ENCODE results near the gene LILRB5.
"Not testable (repeated sequence)": the region's sequence is repeated elsewhere in the genome, so short reads cannot be mapped to it uniquely, and the experiment has no call there.

The LILRB5 gene

GRCh38 chr19:54275951-54276350 lies 18.9 kb upstream of the LILRB5 start:
- Histone ChIP-seq H3K27me3 (ENCODE audit: insufficient read depth, poor library complexity, severe bottlenecking) (no peaks in the 10 kb centered on the region), H3K27ac (replicated peaks) (no peak overlapping the region), H3K4me3 (replicated peaks; ENCODE audit: insufficient read depth, low read length) (no peak overlapping the region)
- DNase-seq (ENCODE audit: low read depth in 1 of 2, low spot score in 1 of 2): no peak
- TF ChIP-seq POLR2AphosphoS5 (IDR thresholded peaks at IDR 0.05; ENCODE audit: low read depth) (no peak), REST (IDR thresholded peaks at IDR 0.05; ENCODE audit: insufficient replicate concordance, low read depth) (no peak), GABPA (IDR thresholded peaks at IDR 0.05; ENCODE audit: low read depth) (no peak), SPI1 (IDR thresholded peaks at IDR 0.05; ENCODE audit: borderline replicate concordance, low read depth) (no peak)
- TF ChIP-seq, protein P1, sequence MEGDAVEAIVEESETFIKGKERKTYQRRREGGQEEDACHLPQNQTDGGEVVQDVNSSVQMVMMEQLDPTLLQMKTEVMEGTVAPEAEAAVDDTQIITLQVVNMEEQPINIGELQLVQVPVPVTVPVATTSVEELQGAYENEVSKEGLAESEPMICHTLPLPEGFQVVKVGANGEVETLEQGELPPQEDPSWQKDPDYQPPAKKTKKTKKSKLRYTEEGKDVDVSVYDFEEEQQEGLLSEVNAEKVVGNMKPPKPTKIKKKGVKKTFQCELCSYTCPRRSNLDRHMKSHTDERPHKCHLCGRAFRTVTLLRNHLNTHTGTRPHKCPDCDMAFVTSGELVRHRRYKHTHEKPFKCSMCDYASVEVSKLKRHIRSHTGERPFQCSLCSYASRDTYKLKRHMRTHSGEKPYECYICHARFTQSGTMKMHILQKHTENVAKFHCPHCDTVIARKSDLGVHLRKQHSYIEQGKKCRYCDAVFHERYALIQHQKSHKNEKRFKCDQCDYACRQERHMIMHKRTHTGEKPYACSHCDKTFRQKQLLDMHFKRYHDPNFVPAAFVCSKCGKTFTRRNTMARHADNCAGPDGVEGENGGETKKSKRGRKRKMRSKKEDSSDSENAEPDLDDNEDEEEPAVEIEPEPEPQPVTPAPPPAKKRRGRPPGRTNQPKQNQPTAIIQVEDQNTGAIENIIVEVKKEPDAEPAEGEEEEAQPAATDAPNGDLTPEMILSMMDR (IDR thresholded peaks at IDR 0.05; ENCODE audit: insufficient read depth, low read length): no peak

GRCh38 chr19:54274516-54274915 lies 17.4 kb upstream of the LILRB5 start:
- not testable (repeated sequence) for H3K27me3 ChIP-seq (ENCODE audit: insufficient read depth, poor library complexity, severe bottlenecking); H3K27ac ChIP-seq (replicated peaks); DNase-seq (ENCODE audit: low read depth in 1 of 2, low spot score in 1 of 2); H3K4me3 ChIP-seq (replicated peaks; ENCODE audit: insufficient read depth, low read length)

- no peak for DNase-seq (ENCODE audit: low read depth in 1 of 2, low spot score in 1 of 2)
- H3K4me3 ChIP-seq (replicated peaks; ENCODE audit: insufficient read depth, low read length): no peak overlapping the region
- H3K27me3 ChIP-seq (ENCODE audit: insufficient read depth, poor library complexity, severe bottlenecking): no peaks in the 10 kb centered on the region
These were observed 16.7 kb upstream of the LILRB5 start for GRCh38 chr19:54273821-54274220.

GRCh38 chr19:54272181-54272580 lies 15.1 kb upstream of the LILRB5 start:
- not testable (repeated sequence) for H3K27ac ChIP-seq (replicated peaks); H3K27me3 ChIP-seq (ENCODE audit: insufficient read depth, poor library complexity, severe bottlenecking); DNase-seq (ENCODE audit: low read depth in 1 of 2, low spot score in 1 of 2); H3K4me3 ChIP-seq (replicated peaks; ENCODE audit: insufficient read depth, low read length)

More at GRCh38 chr19:54273821-54274220, 16.7 kb upstream of the LILRB5 start:
- TF ChIP-seq POLR2AphosphoS5 (IDR thresholded peaks at IDR 0.05; ENCODE audit: low read depth) (no peak), REST (IDR thresholded peaks at IDR 0.05; ENCODE audit: insufficient replicate concordance, low read depth) (no peak), SPI1 (IDR thresholded peaks at IDR 0.05; ENCODE audit: borderline replicate concordance, low read depth) (no peak), GABPA (IDR thresholded peaks at IDR 0.05; ENCODE audit: low read depth) (no peak)
- TF ChIP-seq, protein P1 (IDR thresholded peaks at IDR 0.05; ENCODE audit: insufficient read depth, low read length): no peak
- H3K27ac ChIP-seq (replicated peaks): no peak overlapping the region

DNA sequence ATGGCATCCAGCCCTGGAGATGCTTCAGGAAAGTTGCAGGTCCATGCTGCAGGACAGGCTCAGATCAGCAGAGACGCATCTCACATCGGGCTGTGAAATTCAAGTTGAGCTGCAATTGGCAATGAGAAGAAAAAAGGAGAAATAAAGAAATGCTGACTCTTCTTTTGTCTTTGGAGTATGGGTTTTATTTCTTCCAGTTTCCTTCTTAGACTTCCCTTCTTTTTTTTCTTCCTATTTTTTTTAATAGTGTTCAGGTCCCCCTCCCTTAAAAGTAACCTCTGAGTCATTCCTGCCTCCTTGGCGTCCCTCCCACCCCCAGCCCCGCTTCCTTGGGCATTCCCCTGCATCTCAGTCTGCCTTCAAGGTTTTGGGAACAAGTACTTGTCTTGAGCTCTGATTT lies 14.5 kb upstream of the LILRB5 start:
- DNase-seq (ENCODE audit: low read depth in 1 of 2, low spot score in 1 of 2); H3K27me3 ChIP-seq (ENCODE audit: insufficient read depth, poor library complexity, severe bottlenecking); H3K4me3 ChIP-seq (replicated peaks; ENCODE audit: insufficient read depth, low read length); H3K27ac ChIP-seq (replicated peaks): not testable (repeated sequence)

Measured in HL-60 (cell line).